GM12872 (cell line): ENCODE measurements around the gene KLHDC9.

Experiments used
- TF ChIP-seq, protein P1 (sequence below): IDR thresholded peaks from 3 replicates; pipeline ENCODE4 v1.5.1; 2011; ENCODE audit warnings: low read depth, mild to moderate bottlenecking, low read length, moderate library complexity; ENCODE audit not compliant: insufficient read depth

The KLHDC9 gene

GRCh38 chr1:161085165-161085564, 13.0 kb upstream of the KLHDC9 start:
- TF ChIP-seq, protein P1, sequence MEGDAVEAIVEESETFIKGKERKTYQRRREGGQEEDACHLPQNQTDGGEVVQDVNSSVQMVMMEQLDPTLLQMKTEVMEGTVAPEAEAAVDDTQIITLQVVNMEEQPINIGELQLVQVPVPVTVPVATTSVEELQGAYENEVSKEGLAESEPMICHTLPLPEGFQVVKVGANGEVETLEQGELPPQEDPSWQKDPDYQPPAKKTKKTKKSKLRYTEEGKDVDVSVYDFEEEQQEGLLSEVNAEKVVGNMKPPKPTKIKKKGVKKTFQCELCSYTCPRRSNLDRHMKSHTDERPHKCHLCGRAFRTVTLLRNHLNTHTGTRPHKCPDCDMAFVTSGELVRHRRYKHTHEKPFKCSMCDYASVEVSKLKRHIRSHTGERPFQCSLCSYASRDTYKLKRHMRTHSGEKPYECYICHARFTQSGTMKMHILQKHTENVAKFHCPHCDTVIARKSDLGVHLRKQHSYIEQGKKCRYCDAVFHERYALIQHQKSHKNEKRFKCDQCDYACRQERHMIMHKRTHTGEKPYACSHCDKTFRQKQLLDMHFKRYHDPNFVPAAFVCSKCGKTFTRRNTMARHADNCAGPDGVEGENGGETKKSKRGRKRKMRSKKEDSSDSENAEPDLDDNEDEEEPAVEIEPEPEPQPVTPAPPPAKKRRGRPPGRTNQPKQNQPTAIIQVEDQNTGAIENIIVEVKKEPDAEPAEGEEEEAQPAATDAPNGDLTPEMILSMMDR = no peak

GRCh38 chr1:161086457-161086856, 11.7 kb upstream of the KLHDC9 start:
- TF ChIP-seq, protein P1 = no peak

- TF ChIP-seq, protein P1 = no peak
Measured at GRCh38 chr1:161088587-161089110, 9.5 kb upstream of the KLHDC9 start.

DNA sequence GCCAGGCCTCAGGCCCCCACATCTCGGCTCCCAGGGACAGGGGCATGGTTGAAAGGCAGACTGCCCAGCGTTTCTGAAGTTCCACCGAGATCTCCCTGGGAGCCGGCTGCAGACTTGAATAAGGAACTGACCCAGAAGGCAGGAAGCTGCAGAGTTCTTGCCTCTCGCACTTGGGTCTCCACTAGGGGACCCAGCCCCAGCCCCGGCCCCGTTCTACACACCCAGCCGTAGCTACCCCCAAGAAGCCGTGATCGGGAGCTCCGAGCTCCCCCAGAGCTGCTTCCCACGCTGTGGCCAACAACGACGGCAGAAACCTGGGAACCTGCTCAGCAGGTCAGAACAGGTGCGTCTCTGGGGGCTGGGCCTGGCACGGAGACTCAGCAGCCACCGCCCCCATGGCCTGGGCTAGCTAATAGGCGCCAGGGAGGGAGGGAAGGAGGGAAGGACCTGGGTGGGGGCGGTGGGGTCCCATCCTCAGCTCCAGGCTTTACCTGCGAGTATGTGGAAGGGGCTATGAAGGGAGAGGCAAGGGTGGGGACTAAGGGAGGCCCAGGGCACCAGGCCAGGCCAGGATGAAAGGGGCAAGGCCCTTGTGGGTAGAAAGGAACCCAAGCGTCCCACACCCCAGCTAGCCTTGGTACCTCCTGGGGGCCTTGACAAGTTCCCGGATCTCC, 8.8 kb upstream of the KLHDC9 start, which contains the start of gene NECTIN4:
NECTIN4 (minus strand) TSS at position 308 of the 674 bp plus-strand sequence; CDS start at position 46, 262 bp downstream.
- TF ChIP-seq, protein P1 = no peak

GRCh38 chr1:161089938-161090337, 8.2 kb upstream of the KLHDC9 start:
- TF ChIP-seq, protein P1 = no peak

DNA sequence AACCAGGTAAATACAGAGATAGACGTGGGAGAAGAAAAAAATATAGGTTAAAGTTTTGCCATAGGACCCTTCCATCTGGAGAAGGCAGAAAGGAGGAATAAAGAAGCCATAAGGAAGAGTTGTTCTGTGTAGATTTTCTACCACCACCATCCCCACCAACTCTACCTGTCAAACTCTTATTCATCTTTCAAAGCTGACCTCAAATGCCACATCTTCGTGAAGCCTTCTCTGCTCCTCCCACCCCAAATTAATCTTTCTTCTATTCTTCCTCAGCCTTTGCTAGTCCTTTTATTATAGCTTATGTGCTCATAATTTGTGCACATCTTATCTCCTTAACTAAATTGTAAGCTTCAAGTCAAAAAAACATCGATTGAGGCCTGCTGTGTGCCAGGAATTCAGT, 7.5 kb upstream of the KLHDC9 start:
- TF ChIP-seq, protein P1 = no peak

- TF ChIP-seq, protein P1 = no peak
Measured at GRCh38 chr1:161091093-161091492, 7.1 kb upstream of the KLHDC9 start.
